ENCODE results near the gene FOXN3. TPM values are rescaled to one million over a fixed set of nuclear protein-coding genes. Genes with fewer than 3 reads are reported as not detected.
"Not testable (repeated sequence)": the region's sequence is repeated elsewhere in the genome, so short reads cannot be mapped to it uniquely, and the experiment has no call there.

The FOXN3 gene
- total RNA-seq, 1 donor from 2014 or later: 40.7 TPM

- not testable (repeated sequence) for DNase-seq (ENCODE audit: extremely low read depth, low read depth, low spot score)
Measured at GRCh38 chr14:89111766-89112543, 305.1 kb downstream of the FOXN3 start.

GRCh38 chr14:89111232-89111631, 305.8 kb downstream of the FOXN3 start:
- DNase-seq (ENCODE audit: extremely low read depth, low read depth, low spot score): not testable (repeated sequence)

DNA sequence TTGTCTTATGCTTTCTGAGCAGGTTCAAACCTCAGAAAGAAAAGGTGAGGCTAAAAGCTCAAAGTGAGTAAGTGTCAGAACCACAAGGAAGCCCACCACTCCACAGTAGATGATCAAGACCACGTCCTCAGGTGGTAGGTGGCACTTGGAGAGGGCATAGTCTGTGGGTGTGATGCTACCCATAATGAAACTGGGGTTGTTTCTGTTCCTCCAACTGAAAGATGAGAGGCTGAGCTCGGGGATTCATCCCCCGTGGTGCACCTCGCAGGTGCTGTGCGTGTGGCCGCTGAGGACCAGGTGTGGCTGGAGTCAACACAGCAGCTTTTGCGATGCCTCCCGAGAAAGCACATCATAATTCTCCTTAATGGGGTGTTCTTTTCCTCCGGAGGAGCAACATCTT, 306.9 kb downstream of the FOXN3 start:
- no peak for DNase-seq (ENCODE audit: extremely low read depth, low read depth, low spot score)

GRCh38 chr14:89108608-89109007, 308.4 kb downstream of the FOXN3 start:
- no peak for DNase-seq (ENCODE audit: extremely low read depth, low read depth, low spot score)

- DNase-seq (ENCODE audit: extremely low read depth, low read depth, low spot score): no peak
Measured at GRCh38 chr14:89107626-89108025, 309.4 kb downstream of the FOXN3 start.
